ENCODE results near the gene SERTM1. TPM values are rescaled to one million over a fixed set of nuclear protein-coding genes. Genes with fewer than 3 reads are reported as not detected.

The SERTM1 gene
- total RNA-seq, 1 experiment from 2014 or later = 1.3 TPM

DNA sequence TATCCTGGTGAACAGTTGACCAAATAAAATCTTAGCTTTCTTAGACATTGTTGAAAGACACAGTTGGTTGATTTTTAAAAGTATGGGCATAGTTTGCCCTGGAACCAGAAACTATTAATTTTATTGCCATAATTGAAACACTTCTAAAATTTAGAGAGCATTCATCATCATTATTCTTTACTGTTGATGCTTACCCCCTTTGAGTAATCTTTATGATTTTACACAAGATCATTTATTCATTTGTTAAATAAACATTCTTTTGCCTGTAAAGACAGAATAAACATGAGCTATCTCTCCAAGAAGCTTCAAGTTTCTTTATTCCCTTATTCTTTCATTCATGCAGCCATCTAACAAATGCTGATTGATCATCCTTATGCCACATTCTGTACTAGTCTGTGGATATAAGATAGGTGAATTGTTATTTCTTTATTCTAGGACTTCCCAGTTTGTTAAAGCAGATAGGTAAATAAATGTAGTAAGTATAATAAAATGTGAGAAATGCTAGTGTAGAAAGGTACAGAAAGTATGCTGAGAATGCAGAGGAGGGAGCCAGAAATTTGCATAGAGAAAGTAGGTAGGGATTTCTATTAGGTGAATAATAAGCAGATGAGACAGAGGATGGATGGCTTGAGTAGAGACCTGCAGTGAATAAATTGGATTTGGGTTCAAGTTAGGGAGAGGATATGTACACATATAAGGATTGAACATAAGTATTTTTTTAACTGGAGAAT, 8.2 kb downstream of the SERTM1 start (continued):
- TF ChIP-seq ZNF232 (CRISPR knock-in tag; IDR thresholded peaks at IDR 0.05) (no peak), PREB (CRISPR knock-in tag; IDR thresholded peaks at IDR 0.05; ENCODE audit: borderline replicate concordance) (no peak)
- TF ChIP-seq, protein P1, sequence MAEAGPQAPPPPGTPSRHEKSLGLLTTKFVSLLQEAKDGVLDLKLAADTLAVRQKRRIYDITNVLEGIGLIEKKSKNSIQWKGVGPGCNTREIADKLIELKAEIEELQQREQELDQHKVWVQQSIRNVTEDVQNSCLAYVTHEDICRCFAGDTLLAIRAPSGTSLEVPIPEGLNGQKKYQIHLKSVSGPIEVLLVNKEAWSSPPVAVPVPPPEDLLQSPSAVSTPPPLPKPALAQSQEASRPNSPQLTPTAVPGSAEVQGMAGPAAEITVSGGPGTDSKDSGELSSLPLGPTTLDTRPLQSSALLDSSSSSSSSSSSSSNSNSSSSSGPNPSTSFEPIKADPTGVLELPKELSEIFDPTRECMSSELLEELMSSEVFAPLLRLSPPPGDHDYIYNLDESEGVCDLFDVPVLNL (CRISPR knock-in tag; IDR thresholded peaks at IDR 0.05; ENCODE audit: borderline replicate concordance, low read depth) = no peak

DNA sequence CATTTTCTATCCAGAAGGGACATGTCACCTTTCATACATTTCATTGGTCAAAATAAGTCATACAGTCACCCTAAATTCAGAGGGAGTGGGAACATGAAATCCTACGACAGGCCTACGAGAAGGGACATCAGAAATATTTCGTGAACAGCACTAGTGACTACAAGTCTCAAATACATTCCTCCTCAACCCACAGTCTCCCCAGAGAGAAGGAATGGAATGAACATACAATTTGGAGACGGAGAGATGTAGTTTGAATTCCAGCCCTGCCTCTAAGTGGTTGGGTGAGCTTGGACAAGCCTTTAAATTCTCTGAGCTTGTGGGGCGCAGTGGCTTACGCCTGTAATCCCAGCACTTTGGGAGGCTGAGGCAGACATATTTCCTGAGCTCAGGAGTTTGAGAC, 9.9 kb downstream of the SERTM1 start:
- no peak for DNase-seq (ENCODE audit: low spot score)
- TF ChIP-seq NR3C1 (CRISPR knock-in tag; conservative IDR thresholded peaks at IDR 0.05; ENCODE audit: low read depth) = no peak
- TF ChIP-seq, protein P2, sequence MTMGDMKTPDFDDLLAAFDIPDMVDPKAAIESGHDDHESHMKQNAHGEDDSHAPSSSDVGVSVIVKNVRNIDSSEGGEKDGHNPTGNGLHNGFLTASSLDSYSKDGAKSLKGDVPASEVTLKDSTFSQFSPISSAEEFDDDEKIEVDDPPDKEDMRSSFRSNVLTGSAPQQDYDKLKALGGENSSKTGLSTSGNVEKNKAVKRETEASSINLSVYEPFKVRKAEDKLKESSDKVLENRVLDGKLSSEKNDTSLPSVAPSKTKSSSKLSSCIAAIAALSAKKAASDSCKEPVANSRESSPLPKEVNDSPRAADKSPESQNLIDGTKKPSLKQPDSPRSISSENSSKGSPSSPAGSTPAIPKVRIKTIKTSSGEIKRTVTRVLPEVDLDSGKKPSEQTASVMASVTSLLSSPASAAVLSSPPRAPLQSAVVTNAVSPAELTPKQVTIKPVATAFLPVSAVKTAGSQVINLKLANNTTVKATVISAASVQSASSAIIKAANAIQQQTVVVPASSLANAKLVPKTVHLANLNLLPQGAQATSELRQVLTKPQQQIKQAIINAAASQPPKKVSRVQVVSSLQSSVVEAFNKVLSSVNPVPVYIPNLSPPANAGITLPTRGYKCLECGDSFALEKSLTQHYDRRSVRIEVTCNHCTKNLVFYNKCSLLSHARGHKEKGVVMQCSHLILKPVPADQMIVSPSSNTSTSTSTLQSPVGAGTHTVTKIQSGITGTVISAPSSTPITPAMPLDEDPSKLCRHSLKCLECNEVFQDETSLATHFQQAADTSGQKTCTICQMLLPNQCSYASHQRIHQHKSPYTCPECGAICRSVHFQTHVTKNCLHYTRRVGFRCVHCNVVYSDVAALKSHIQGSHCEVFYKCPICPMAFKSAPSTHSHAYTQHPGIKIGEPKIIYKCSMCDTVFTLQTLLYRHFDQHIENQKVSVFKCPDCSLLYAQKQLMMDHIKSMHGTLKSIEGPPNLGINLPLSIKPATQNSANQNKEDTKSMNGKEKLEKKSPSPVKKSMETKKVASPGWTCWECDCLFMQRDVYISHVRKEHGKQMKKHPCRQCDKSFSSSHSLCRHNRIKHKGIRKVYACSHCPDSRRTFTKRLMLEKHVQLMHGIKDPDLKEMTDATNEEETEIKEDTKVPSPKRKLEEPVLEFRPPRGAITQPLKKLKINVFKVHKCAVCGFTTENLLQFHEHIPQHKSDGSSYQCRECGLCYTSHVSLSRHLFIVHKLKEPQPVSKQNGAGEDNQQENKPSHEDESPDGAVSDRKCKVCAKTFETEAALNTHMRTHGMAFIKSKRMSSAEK (CRISPR knock-in tag; IDR thresholded peaks at IDR 0.05; ENCODE audit: borderline replicate concordance) = no peak
- TF ChIP-seq, protein P3, sequence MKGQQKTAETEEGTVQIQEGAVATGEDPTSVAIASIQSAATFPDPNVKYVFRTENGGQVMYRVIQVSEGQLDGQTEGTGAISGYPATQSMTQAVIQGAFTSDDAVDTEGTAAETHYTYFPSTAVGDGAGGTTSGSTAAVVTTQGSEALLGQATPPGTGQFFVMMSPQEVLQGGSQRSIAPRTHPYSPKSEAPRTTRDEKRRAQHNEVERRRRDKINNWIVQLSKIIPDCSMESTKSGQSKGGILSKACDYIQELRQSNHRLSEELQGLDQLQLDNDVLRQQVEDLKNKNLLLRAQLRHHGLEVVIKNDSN (CRISPR knock-in tag; IDR thresholded peaks at IDR 0.05) = no peak
- no peak for TF ChIP-seq ZNF317 (CRISPR knock-in tag; IDR thresholded peaks at IDR 0.05; ENCODE audit: borderline replicate concordance, low read depth)
- TF ChIP-seq OVOL2 (CRISPR knock-in tag; IDR thresholded peaks at IDR 0.05; ENCODE audit: borderline replicate concordance) = no peak
- TF ChIP-seq, protein P4, sequence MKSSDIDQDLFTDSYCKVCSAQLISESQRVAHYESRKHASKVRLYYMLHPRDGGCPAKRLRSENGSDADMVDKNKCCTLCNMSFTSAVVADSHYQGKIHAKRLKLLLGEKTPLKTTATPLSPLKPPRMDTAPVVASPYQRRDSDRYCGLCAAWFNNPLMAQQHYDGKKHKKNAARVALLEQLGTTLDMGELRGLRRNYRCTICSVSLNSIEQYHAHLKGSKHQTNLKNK (CRISPR knock-in tag; IDR thresholded peaks at IDR 0.05) = no peak
- TF ChIP-seq, protein P5, sequence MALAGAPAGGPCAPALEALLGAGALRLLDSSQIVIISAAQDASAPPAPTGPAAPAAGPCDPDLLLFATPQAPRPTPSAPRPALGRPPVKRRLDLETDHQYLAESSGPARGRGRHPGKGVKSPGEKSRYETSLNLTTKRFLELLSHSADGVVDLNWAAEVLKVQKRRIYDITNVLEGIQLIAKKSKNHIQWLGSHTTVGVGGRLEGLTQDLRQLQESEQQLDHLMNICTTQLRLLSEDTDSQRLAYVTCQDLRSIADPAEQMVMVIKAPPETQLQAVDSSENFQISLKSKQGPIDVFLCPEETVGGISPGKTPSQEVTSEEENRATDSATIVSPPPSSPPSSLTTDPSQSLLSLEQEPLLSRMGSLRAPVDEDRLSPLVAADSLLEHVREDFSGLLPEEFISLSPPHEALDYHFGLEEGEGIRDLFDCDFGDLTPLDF (CRISPR knock-in tag; IDR thresholded peaks at IDR 0.05) = no peak
- no peak for TF ChIP-seq NR1H2 (CRISPR knock-in tag; IDR thresholded peaks at IDR 0.05)
- TF ChIP-seq NFE2L1 (CRISPR knock-in tag; IDR thresholded peaks at IDR 0.05) = no peak
- TF ChIP-seq EMX1 (CRISPR knock-in tag; IDR thresholded peaks at IDR 0.05) = no peak
- TF ChIP-seq ZBTB21 (CRISPR knock-in tag; IDR thresholded peaks at IDR 0.05; ENCODE audit: borderline replicate concordance) = no peak
- no peak for TF ChIP-seq MAX (CRISPR knock-in tag; IDR thresholded peaks at IDR 0.05)
- TF ChIP-seq RORB (CRISPR knock-in tag; IDR thresholded peaks at IDR 0.05) = no peak
- TF ChIP-seq RELA (CRISPR knock-in tag; IDR thresholded peaks at IDR 0.05; ENCODE audit: borderline replicate concordance) = no peak
- no peak for TF ChIP-seq FOXP1 (CRISPR knock-in tag; IDR thresholded peaks at IDR 0.05; ENCODE audit: borderline replicate concordance)
- TF ChIP-seq, protein P6, sequence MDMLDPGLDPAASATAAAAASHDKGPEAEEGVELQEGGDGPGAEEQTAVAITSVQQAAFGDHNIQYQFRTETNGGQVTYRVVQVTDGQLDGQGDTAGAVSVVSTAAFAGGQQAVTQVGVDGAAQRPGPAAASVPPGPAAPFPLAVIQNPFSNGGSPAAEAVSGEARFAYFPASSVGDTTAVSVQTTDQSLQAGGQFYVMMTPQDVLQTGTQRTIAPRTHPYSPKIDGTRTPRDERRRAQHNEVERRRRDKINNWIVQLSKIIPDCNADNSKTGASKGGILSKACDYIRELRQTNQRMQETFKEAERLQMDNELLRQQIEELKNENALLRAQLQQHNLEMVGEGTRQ (CRISPR knock-in tag; IDR thresholded peaks at IDR 0.05) = no peak
- H3K4me3 Mint-ChIP-seq = no peak overlapping the region
- peaks cover 7% of the 10 kb centered on the region for H3K9me3 Mint-ChIP-seq
- H3K27me3 Mint-ChIP-seq (ENCODE audit: low read depth) = no peaks in the 10 kb centered on the region
- ChIA-PET CTCF (no interaction called here), POLR2A (no interaction called here)
- ATAC-seq = no peak
- H3K27ac Mint-ChIP-seq = no peak overlapping the region
- H3K4me1 Mint-ChIP-seq = peaks cover 8% of the 10 kb centered on the region
- H3K36me3 Mint-ChIP-seq = no peaks in the 10 kb centered on the region

Data from WTC11 (cell line).